Osteocyte (in vitro differentiated cells): ENCODE data around the gene BAG2. TPM values are rescaled to one million over a fixed set of nuclear protein-coding genes. Genes with fewer than 3 reads are reported as not detected.

Experiments
- DNase-seq: peaks from one replicate; pipeline ENCODE4 v3.0.0; 2021; ENCODE audit warnings: mixed read lengths; ENCODE audit not compliant: unreplicated experiment; ENCODE audit errors: extremely low spot score
- H3K27ac Mint-ChIP-seq: one replicate; pipeline ENCODE4 v1.8.0; 2021; ENCODE audit warnings: mild to moderate bottlenecking, mixed read lengths; ENCODE audit not compliant: unreplicated experiment
- H3K27me3 Mint-ChIP-seq: one replicate; pipeline ENCODE4 v1.8.0; 2021; ENCODE audit warnings: mixed read lengths; ENCODE audit not compliant: unreplicated experiment
- H3K36me3 Mint-ChIP-seq: one replicate; pipeline ENCODE4 v1.8.0; 2021; ENCODE audit warnings: mixed read lengths; ENCODE audit not compliant: unreplicated experiment
- H3K4me1 Mint-ChIP-seq: one replicate; pipeline ENCODE4 v1.8.0; 2021; ENCODE audit warnings: mixed read lengths; ENCODE audit not compliant: unreplicated experiment
- H3K4me3 Mint-ChIP-seq: one replicate; pipeline ENCODE4 v1.8.0; 2021; ENCODE audit warnings: mild to moderate bottlenecking, moderate library complexity, mixed read lengths; ENCODE audit not compliant: unreplicated experiment
- H3K9me3 Mint-ChIP-seq: one replicate; pipeline ENCODE4 v1.8.0; 2021; ENCODE audit warnings: mixed read lengths; ENCODE audit not compliant: unreplicated experiment
- CTCF ChIP-seq: fragments of 200-600 bp; sonication (generic); IDR thresholded peaks from 2 replicates; pipeline ENCODE4 v1.5.0; 2021; ENCODE audit warnings: antibody characterized with exemption, mild to moderate bottlenecking, moderate library complexity
- total RNA-seq: library from RNA; stranded (reverse); gene quantifications from 2 replicates; pipeline ENCODE4 v1.2.1, GENCODE V29; 2021

The BAG2 gene
- total RNA-seq, 1 donor from 2014 or later, result 9.1 TPM

GRCh38 chr6:57209030-57209429 is 36.9 kb downstream of the BAG2 start:
- no peak for TF ChIP-seq CTCF
- Mint-ChIP-seq H3K4me1 (peaks cover 40% of the 10 kb centered on the region), H3K27me3 (no peaks in the 10 kb centered on the region), H3K4me3 (no peak overlapping the region), H3K9me3 (no peaks in the 10 kb centered on the region), H3K36me3 (peaks cover 14% of the 10 kb centered on the region), H3K27ac (no peak overlapping the region)
- DNase-seq, result no peak

- H3K4me3 Mint-ChIP-seq, result no peak overlapping the region
- H3K4me1 Mint-ChIP-seq, result peaks cover 44% of the 10 kb centered on the region
- no peak for DNase-seq
- no peaks in the 10 kb centered on the region for H3K27me3 Mint-ChIP-seq
- peaks cover 23% of the 10 kb centered on the region for H3K36me3 Mint-ChIP-seq
- no peak for TF ChIP-seq CTCF
- H3K27ac Mint-ChIP-seq, result no peak overlapping the region
- peaks cover 3% of the 10 kb centered on the region for H3K9me3 Mint-ChIP-seq
Measured at GRCh38 chr6:57210060-57210459, 37.9 kb downstream of the BAG2 start.

- peak overlapping the region; percentile 25 for H3K27ac Mint-ChIP-seq
- peaks cover 20% of the 10 kb centered on the region for H3K36me3 Mint-ChIP-seq
- no peaks in the 10 kb centered on the region for H3K27me3 Mint-ChIP-seq
- H3K4me1 Mint-ChIP-seq, result peaks cover 63% of the 10 kb centered on the region
- TF ChIP-seq CTCF, result no peak
- no peak for DNase-seq
- H3K4me3 Mint-ChIP-seq, result no peak overlapping the region
- peaks cover 18% of the 10 kb centered on the region for H3K9me3 Mint-ChIP-seq
Measured at GRCh38 chr6:57215260-57215659, 43.1 kb downstream of the BAG2 start.

GRCh38 chr6:57216235-57217101 is 44.3 kb downstream of the BAG2 start:
- peaks cover 60% of the 10 kb centered on the region for H3K4me1 Mint-ChIP-seq
- H3K27me3 Mint-ChIP-seq, result no peaks in the 10 kb centered on the region
- H3K4me3 Mint-ChIP-seq, result no peak overlapping the region
- peaks cover 20% of the 10 kb centered on the region for H3K36me3 Mint-ChIP-seq
- peak overlapping the region; percentile 66 for H3K27ac Mint-ChIP-seq
- peaks cover 20% of the 10 kb centered on the region for H3K9me3 Mint-ChIP-seq
- no peak for DNase-seq
- peak; percentile 27 for TF ChIP-seq CTCF

- peaks cover 20% of the 10 kb centered on the region for H3K36me3 Mint-ChIP-seq
- no peaks in the 10 kb centered on the region for H3K27me3 Mint-ChIP-seq
- no peak overlapping the region for H3K4me3 Mint-ChIP-seq
- peaks cover 53% of the 10 kb centered on the region for H3K4me1 Mint-ChIP-seq
- peak overlapping the region; percentile 59 for H3K27ac Mint-ChIP-seq
- peaks cover 20% of the 10 kb centered on the region for H3K9me3 Mint-ChIP-seq
- DNase-seq, result no peak
- TF ChIP-seq CTCF, result no peak
Measured at GRCh38 chr6:57217270-57217669, 45.1 kb downstream of the BAG2 start.
